ENCODE results near the gene CAVIN1. TPM values are rescaled to one million over a fixed set of nuclear protein-coding genes. Genes with fewer than 3 reads are reported as not detected.
"Not testable (repeated sequence)": the region's sequence is repeated elsewhere in the genome, so short reads cannot be mapped to it uniquely, and the experiment has no call there.

The CAVIN1 gene
- polyA plus RNA-seq, 2 donors: 40.0 to 60.4 TPM

GRCh38 chr17:42365136-42365535, 57.9 kb downstream of the CAVIN1 start:
- 86 to 90% methylated on average over 9 of the region's 9 CpGs for WGBS, 2 donors
- peaks cover 4 to 7% of the 10 kb centered on the region in 2 donors for H3K4me1 ChIP-seq (ENCODE audit: control insufficient read depth in 2 of 2, insufficient read depth in 2 of 2, low read length in 1 of 2)
- no peaks in the 10 kb centered on the region for H3K36me3 ChIP-seq (ENCODE audit: control insufficient read depth in 2 of 2, insufficient read depth in 2 of 2, low read length in 1 of 2)

DNA sequence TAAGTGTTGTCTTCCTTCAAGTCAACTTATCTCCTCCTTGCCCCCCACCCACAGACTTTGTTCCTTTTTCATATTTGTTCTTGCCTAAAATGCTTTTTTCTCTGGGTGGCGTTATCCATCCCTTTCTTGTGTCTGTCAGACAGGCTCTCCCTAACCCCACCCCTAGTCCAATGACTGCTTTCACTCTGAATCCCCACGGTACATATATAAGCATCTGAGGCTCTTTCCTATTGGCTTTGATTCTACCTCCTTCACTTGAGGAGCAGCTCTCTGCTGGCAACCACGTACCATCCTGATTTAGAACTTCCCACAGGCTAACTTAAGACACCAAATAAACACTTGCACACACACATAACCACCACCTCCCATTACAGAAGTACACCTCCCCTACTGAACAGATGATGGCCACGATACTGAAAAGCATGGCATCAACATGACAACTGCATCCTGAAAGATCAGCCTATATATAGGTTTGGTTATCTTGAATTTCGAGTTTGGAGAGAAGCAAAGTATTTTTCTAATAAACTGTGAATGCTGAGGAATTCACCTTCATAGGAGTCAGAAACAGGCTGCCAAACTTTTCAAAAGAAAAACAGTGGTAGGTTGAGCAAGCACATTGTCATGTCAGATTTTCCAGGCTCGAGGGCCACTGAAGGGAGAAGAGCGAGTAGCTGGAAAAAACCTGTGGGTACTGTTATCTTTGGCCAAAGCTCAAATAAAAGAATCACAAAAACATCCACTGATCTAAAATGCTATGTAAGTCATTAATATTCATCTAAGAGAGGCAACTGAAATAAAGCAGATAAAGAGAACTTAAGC, 59.1 kb downstream of the CAVIN1 start:
- peaks cover 4 to 7% of the 10 kb centered on the region in 2 donors for H3K4me1 ChIP-seq (ENCODE audit: control insufficient read depth in 2 of 2, insufficient read depth in 2 of 2, low read length in 1 of 2)
- no peaks in the 10 kb centered on the region for H3K27me3 ChIP-seq (ENCODE audit: control insufficient read depth in 1 of 2, insufficient read depth in 2 of 2, low read length in 2 of 2)
- H3K4me3 ChIP-seq (ENCODE audit: low read depth in 1 of 2, low read length in 2 of 2): no peak overlapping the region
- 50 to 58% methylated on average over 7 of the region's 7 CpGs for WGBS, 2 donors
- H3K36me3 ChIP-seq (ENCODE audit: control insufficient read depth in 2 of 2, insufficient read depth in 2 of 2, low read length in 1 of 2): no peaks in the 10 kb centered on the region
- no peaks in the 10 kb centered on the region for H3K9me3 ChIP-seq (ENCODE audit: control insufficient read depth in 2 of 2, insufficient read depth in 1 of 2, low read depth in 1 of 2, low read length in 1 of 2)
- H3K27ac ChIP-seq (ENCODE audit: low read depth in 2 of 2, low read length in 1 of 2): peak overlapping the region in 1 of 2 donors; percentile 36

More at GRCh38 chr17:42365136-42365535, 57.9 kb downstream of the CAVIN1 start:
- Histone ChIP-seq H3K4me3 (ENCODE audit: low read depth in 1 of 2, low read length in 2 of 2) (no peak overlapping the region), H3K27me3 (ENCODE audit: control insufficient read depth in 1 of 2, insufficient read depth in 2 of 2, low read length in 2 of 2) (no peaks in the 10 kb centered on the region), H3K27ac (ENCODE audit: low read depth in 2 of 2, low read length in 1 of 2) (no peak overlapping the region), H3K9me3 (ENCODE audit: control insufficient read depth in 2 of 2, insufficient read depth in 1 of 2, low read depth in 1 of 2, low read length in 1 of 2) (no peaks in the 10 kb centered on the region)

- Histone ChIP-seq H3K4me1 (ENCODE audit: control insufficient read depth in 2 of 2, insufficient read depth in 2 of 2, low read length in 1 of 2) (peaks cover 4 to 10% of the 10 kb centered on the region in 2 donors), H3K27me3 (ENCODE audit: control insufficient read depth in 1 of 2, insufficient read depth in 2 of 2, low read length in 2 of 2) (no peaks in the 10 kb centered on the region), H3K9me3 (ENCODE audit: control insufficient read depth in 2 of 2, insufficient read depth in 1 of 2, low read depth in 1 of 2, low read length in 1 of 2) (no peaks in the 10 kb centered on the region), H3K36me3 (ENCODE audit: control insufficient read depth in 2 of 2, insufficient read depth in 2 of 2, low read length in 1 of 2) (no peaks in the 10 kb centered on the region), H3K4me3 (ENCODE audit: low read depth in 1 of 2, low read length in 2 of 2) (no peak overlapping the region), H3K27ac (ENCODE audit: low read depth in 2 of 2, low read length in 1 of 2) (no peak overlapping the region)
- WGBS, 2 donors: 88 to 95% methylated on average over 1 of the region's 1 CpG
Measured at GRCh38 chr17:42363231-42363630, 59.8 kb downstream of the CAVIN1 start.

- Histone ChIP-seq H3K4me1 (ENCODE audit: control insufficient read depth in 2 of 2, insufficient read depth in 2 of 2, low read length in 1 of 2) (peaks cover 4 to 10% of the 10 kb centered on the region in 2 donors), H3K4me3 (ENCODE audit: low read depth in 1 of 2, low read length in 2 of 2) (no peak overlapping the region), H3K36me3 (ENCODE audit: control insufficient read depth in 2 of 2, insufficient read depth in 2 of 2, low read length in 1 of 2) (no peaks in the 10 kb centered on the region), H3K9me3 (ENCODE audit: control insufficient read depth in 2 of 2, insufficient read depth in 1 of 2, low read depth in 1 of 2, low read length in 1 of 2) (no peaks in the 10 kb centered on the region), H3K27ac (ENCODE audit: low read depth in 2 of 2, low read length in 1 of 2) (peak overlapping the region in 1 of 2 donors; percentile 47), H3K27me3 (ENCODE audit: control insufficient read depth in 1 of 2, insufficient read depth in 2 of 2, low read length in 2 of 2) (no peaks in the 10 kb centered on the region)
- 52 to 64% methylated on average over 7 of the region's 7 CpGs for WGBS, 2 donors
Measured at GRCh38 chr17:42362245-42362961, 60.7 kb downstream of the CAVIN1 start.

DNA sequence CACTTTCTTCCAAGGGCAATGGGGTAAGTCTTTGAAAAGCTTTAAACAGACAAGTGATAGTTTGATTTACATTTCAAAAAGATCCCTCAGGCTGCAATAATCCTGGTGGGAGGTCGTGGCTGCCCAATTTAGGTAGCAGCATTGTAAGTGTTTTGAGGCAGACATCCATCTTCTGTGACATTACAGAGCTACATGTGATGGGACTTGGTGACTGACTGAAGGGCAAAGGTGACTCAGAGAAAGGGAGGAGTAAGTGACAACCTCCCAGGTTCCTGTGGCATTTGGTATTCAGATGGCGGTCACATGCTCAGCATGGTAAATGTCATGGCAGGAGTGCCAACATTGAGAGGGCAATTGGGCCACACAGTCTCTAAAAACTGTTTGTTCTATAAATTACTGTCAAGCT, 61.3 kb downstream of the CAVIN1 start:
- Histone ChIP-seq H3K9me3 (ENCODE audit: control insufficient read depth in 2 of 2, insufficient read depth in 1 of 2, low read depth in 1 of 2, low read length in 1 of 2) (no peaks in the 10 kb centered on the region), H3K27ac (ENCODE audit: low read depth in 2 of 2, low read length in 1 of 2) (no peak overlapping the region), H3K4me1 (ENCODE audit: control insufficient read depth in 2 of 2, insufficient read depth in 2 of 2, low read length in 1 of 2) (peaks cover 4 to 10% of the 10 kb centered on the region in 2 donors), H3K4me3 (ENCODE audit: low read depth in 1 of 2, low read length in 2 of 2) (no peak overlapping the region), H3K36me3 (ENCODE audit: control insufficient read depth in 2 of 2, insufficient read depth in 2 of 2, low read length in 1 of 2) (no peaks in the 10 kb centered on the region), H3K27me3 (ENCODE audit: control insufficient read depth in 1 of 2, insufficient read depth in 2 of 2, low read length in 2 of 2) (no peaks in the 10 kb centered on the region)
- 42 to 48% methylated on average over 2 of the region's 2 CpGs for WGBS, 2 donors

GRCh38 chr17:42360388-42360787, 62.7 kb downstream of the CAVIN1 start:
- peaks cover 4 to 10% of the 10 kb centered on the region in 2 donors for H3K4me1 ChIP-seq (ENCODE audit: control insufficient read depth in 2 of 2, insufficient read depth in 2 of 2, low read length in 1 of 2)
- WGBS, 2 donors: 90 to 96% methylated on average over 2 of the region's 2 CpGs
- not testable (repeated sequence) for H3K36me3 ChIP-seq (ENCODE audit: control insufficient read depth in 2 of 2, insufficient read depth in 2 of 2, low read length in 1 of 2); H3K4me3 ChIP-seq (ENCODE audit: low read depth in 1 of 2, low read length in 2 of 2); H3K27ac ChIP-seq (ENCODE audit: low read depth in 2 of 2, low read length in 1 of 2); H3K9me3 ChIP-seq (ENCODE audit: control insufficient read depth in 2 of 2, insufficient read depth in 1 of 2, low read depth in 1 of 2, low read length in 1 of 2); H3K27me3 ChIP-seq (ENCODE audit: control insufficient read depth in 1 of 2, insufficient read depth in 2 of 2, low read length in 2 of 2)

- no peaks in the 10 kb centered on the region for H3K9me3 ChIP-seq (ENCODE audit: control insufficient read depth in 2 of 2, insufficient read depth in 1 of 2, low read depth in 1 of 2, low read length in 1 of 2)
- no peak overlapping the region for H3K4me3 ChIP-seq (ENCODE audit: low read depth in 1 of 2, low read length in 2 of 2)
- H3K27ac ChIP-seq (ENCODE audit: low read depth in 2 of 2, low read length in 1 of 2): no peak overlapping the region
- 89 to 91% methylated on average over 7 of the region's 7 CpGs for WGBS, 2 donors
- peaks cover 0 to 2% of the 10 kb centered on the region in 2 donors for H3K36me3 ChIP-seq (ENCODE audit: control insufficient read depth in 2 of 2, insufficient read depth in 2 of 2, low read length in 1 of 2)
- peaks cover 3 to 10% of the 10 kb centered on the region in 2 donors for H3K4me1 ChIP-seq (ENCODE audit: control insufficient read depth in 2 of 2, insufficient read depth in 2 of 2, low read length in 1 of 2)
- no peaks in the 10 kb centered on the region for H3K27me3 ChIP-seq (ENCODE audit: control insufficient read depth in 1 of 2, insufficient read depth in 2 of 2, low read length in 2 of 2)
Measured at GRCh38 chr17:42359133-42359532, 63.9 kb downstream of the CAVIN1 start.

DNA sequence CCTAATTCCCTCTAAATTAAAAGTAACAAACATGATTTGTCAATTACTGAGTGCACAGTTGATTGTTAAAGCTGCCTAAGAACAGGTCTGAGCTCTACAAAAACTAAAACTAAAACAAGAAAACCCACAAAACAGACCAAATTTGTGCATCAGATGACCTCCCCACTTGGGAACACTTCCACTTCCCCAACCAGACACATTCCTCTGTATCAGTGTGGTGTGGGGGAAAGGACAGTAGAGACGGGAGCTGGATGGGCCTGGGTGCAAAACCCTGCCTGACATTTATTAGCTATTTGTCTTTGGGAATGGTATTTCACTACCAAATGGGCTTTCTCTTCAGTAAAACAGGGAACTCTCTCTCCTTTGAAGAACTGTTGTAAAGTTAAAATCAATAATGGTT, 64.6 kb downstream of the CAVIN1 start:
- H3K36me3 ChIP-seq (ENCODE audit: control insufficient read depth in 2 of 2, insufficient read depth in 2 of 2, low read length in 1 of 2): peaks cover 0 to 2% of the 10 kb centered on the region in 2 donors
- WGBS, 2 donors: 73 to 79% methylated on average over 1 of the region's 1 CpG
- peaks cover 3 to 10% of the 10 kb centered on the region in 2 donors for H3K4me1 ChIP-seq (ENCODE audit: control insufficient read depth in 2 of 2, insufficient read depth in 2 of 2, low read length in 1 of 2)
- no peaks in the 10 kb centered on the region for H3K27me3 ChIP-seq (ENCODE audit: control insufficient read depth in 1 of 2, insufficient read depth in 2 of 2, low read length in 2 of 2)
- H3K4me3 ChIP-seq (ENCODE audit: low read depth in 1 of 2, low read length in 2 of 2): no peak overlapping the region
- no peaks in the 10 kb centered on the region for H3K9me3 ChIP-seq (ENCODE audit: control insufficient read depth in 2 of 2, insufficient read depth in 1 of 2, low read depth in 1 of 2, low read length in 1 of 2)
- no peak overlapping the region for H3K27ac ChIP-seq (ENCODE audit: low read depth in 2 of 2, low read length in 1 of 2)

DNA sequence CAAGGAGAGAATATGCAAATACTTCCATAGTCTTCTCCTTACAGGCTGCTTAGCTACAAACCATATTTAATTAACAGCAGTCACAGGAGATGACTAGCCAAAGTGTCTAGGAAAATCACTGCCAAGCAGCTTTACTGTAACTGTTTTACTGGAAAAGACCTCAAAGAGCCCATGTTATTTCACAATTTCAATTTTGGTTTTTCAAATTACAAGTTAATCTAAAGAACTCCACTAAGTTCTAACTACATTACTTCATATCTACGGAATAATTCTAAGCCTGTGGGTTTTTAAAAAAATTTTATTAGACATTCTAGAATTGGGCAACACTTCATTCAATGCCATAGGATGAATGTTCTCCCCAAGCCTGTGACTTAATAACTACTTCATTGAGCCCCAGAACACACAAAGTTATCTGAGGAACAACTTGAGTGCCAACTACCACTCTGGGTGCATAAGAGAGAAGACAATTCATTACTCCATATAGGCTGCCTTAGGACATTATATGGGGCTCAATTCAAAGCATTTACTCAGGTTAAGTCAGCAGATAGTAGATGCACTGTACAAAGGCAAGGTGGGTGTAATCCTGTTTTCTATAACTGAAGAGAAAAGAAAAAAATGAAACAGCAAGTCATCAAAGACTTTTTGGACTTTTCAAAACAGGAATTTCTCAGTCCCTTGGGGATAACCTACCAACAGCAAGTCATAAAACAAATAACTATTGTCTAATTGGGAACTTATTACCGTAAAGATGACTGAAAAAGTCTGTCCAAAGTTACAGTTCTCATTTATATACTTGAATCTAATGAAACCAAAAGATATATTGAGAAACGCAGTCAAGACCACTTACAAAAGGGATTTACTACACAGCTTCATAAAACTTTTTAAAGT, 67.9 kb downstream of the CAVIN1 start:
- no peak overlapping the region for H3K27ac ChIP-seq (ENCODE audit: low read depth in 2 of 2, low read length in 1 of 2)
- no peaks in the 10 kb centered on the region for H3K9me3 ChIP-seq (ENCODE audit: control insufficient read depth in 2 of 2, insufficient read depth in 1 of 2, low read depth in 1 of 2, low read length in 1 of 2)
- H3K4me3 ChIP-seq (ENCODE audit: low read depth in 1 of 2, low read length in 2 of 2): no peak overlapping the region
- no peaks in the 10 kb centered on the region for H3K27me3 ChIP-seq (ENCODE audit: control insufficient read depth in 1 of 2, insufficient read depth in 2 of 2, low read length in 2 of 2)
- H3K36me3 ChIP-seq (ENCODE audit: control insufficient read depth in 2 of 2, insufficient read depth in 2 of 2, low read length in 1 of 2): peaks cover 0 to 2% of the 10 kb centered on the region in 2 donors
- 59 to 62% methylated on average over 3 of the region's 3 CpGs for WGBS, 2 donors
- peaks cover under 1 to 3% of the 10 kb centered on the region in 2 donors for H3K4me1 ChIP-seq (ENCODE audit: control insufficient read depth in 2 of 2, insufficient read depth in 2 of 2, low read length in 1 of 2)
